ENCODE measurements around the gene ABL1.

ABL1 gene

GRCh38 chr9:130921989-130922892 is 87.2 kb downstream of the ABL1 start:
- DNase-seq, result no peak
- H3K4me3 ChIP-seq (ENCODE audit: low read length), result no peak overlapping the region
- peaks cover 100% of the 10 kb centered on the region for H3K27me3 ChIP-seq (replicated peaks; ENCODE audit: insufficient read depth, low read length)
- no peak overlapping the region for H3K27ac ChIP-seq (ENCODE audit: low read length)
- no peaks in the 10 kb centered on the region for H3F3A ChIP-seq (ENCODE audit: insufficient read depth, low read length)
- no peak overlapping the region for H3K4me2 ChIP-seq (ENCODE audit: low read depth, low read length)
- H3K9ac ChIP-seq (ENCODE audit: low read length), result no peak overlapping the region
- no peaks in the 10 kb centered on the region for H3K9me3 ChIP-seq (replicated peaks; ENCODE audit: insufficient read depth, low read length)
- H4K20me1 ChIP-seq (ENCODE audit: insufficient read depth, low read length), result no peaks in the 10 kb centered on the region
- no peaks in the 10 kb centered on the region for H3K9me2 ChIP-seq (replicated peaks; ENCODE audit: insufficient read depth, low read length)
- no peaks in the 10 kb centered on the region for H3K4me1 ChIP-seq (ENCODE audit: low read length)
- H2AFZ ChIP-seq (ENCODE audit: low read length), result no peak overlapping the region
- TF ChIP-seq EZH2 (optimal IDR thresholded peaks at IDR 0.05; ENCODE audit: low read depth, low read length) (no peak), CTCF (IDR thresholded peaks at IDR 0.05; ENCODE audit: low read length) (no peak), EZH2phosphoT487 (IDR thresholded peaks at IDR 0.05; ENCODE audit: low read length) (no peak)
- no peaks in the 10 kb centered on the region for H3K36me3 ChIP-seq (replicated peaks; ENCODE audit: insufficient read depth, low read length)
- no peaks in the 10 kb centered on the region for H3K79me2 ChIP-seq (ENCODE audit: low read length)

- Histone ChIP-seq H3K27ac (ENCODE audit: low read length) (no peak overlapping the region), H3K4me3 (ENCODE audit: low read length) (no peak overlapping the region), H3K9me3 (replicated peaks; ENCODE audit: insufficient read depth, low read length) (no peaks in the 10 kb centered on the region), H2AFZ (ENCODE audit: low read length) (no peak overlapping the region), H3K9ac (ENCODE audit: low read length) (no peak overlapping the region), H3K27me3 (replicated peaks; ENCODE audit: insufficient read depth, low read length) (peaks cover 99% of the 10 kb centered on the region), H3F3A (ENCODE audit: insufficient read depth, low read length) (no peaks in the 10 kb centered on the region), H3K9me2 (replicated peaks; ENCODE audit: insufficient read depth, low read length) (no peaks in the 10 kb centered on the region), H3K36me3 (replicated peaks; ENCODE audit: insufficient read depth, low read length) (no peaks in the 10 kb centered on the region), H3K4me1 (ENCODE audit: low read length) (no peaks in the 10 kb centered on the region), H3K4me2 (ENCODE audit: low read depth, low read length) (no peak overlapping the region), H3K79me2 (ENCODE audit: low read length) (no peaks in the 10 kb centered on the region), H4K20me1 (ENCODE audit: insufficient read depth, low read length) (no peaks in the 10 kb centered on the region)
- no peak for DNase-seq
- TF ChIP-seq EZH2 (optimal IDR thresholded peaks at IDR 0.05; ENCODE audit: low read depth, low read length), result no peak
- no peak for TF ChIP-seq CTCF (IDR thresholded peaks at IDR 0.05; ENCODE audit: low read length)
- no peak for TF ChIP-seq EZH2phosphoT487 (IDR thresholded peaks at IDR 0.05; ENCODE audit: low read length)
Measured at GRCh38 chr9:130922893-130923610, 88.0 kb downstream of the ABL1 start.

DNA sequence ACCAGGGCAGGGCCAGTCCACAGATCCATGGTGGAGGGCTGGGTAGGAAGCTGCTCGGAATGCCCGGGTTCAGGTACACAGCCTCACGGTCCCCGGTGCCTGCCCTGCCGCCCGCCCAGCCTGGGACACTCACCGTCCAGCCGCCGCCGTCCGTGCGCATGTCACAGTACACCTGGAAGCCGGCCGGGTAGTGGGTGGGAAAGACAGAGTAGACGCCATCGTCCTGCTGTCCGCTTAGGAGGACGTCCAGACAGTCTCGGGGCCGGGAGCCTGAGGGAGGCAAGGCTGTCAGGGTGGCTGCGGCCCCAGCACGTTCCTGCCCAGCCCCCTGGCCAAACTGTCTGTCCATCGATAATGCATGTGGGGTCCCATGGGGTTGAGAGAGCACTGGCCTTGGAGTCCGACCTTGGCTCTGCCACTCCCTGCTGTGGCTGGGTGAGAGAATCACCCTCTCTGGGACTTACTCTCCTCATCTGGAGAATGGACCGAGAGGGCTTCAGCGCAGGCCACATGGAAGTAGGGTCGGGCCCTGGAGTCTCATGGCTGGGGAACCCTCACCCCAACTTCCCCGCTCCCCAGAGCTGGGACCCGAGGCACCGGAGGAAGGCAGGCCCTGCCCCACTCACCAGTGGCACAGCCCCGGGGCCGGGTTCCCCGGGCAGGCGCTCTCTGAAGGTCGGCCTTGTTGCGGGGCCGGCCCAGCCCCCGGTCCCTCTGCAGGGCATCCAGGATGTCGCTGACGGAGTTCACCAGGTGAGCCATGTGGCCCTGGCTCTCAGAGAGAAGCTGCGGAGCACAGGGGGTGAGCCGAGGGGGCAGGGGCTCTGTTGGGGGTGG is 88.8 kb downstream of the ABL1 start:
- Histone ChIP-seq H3K9me3 (replicated peaks; ENCODE audit: insufficient read depth, low read length) (no peaks in the 10 kb centered on the region), H3K4me2 (ENCODE audit: low read depth, low read length) (no peak overlapping the region), H3F3A (ENCODE audit: insufficient read depth, low read length) (no peaks in the 10 kb centered on the region), H3K27ac (ENCODE audit: low read length) (no peak overlapping the region), H3K9ac (ENCODE audit: low read length) (no peak overlapping the region), H2AFZ (ENCODE audit: low read length) (no peak overlapping the region), H3K4me1 (ENCODE audit: low read length) (no peaks in the 10 kb centered on the region), H3K79me2 (ENCODE audit: low read length) (no peaks in the 10 kb centered on the region), H3K4me3 (ENCODE audit: low read length) (no peak overlapping the region), H3K27me3 (replicated peaks; ENCODE audit: insufficient read depth, low read length) (peaks cover 99% of the 10 kb centered on the region), H3K36me3 (replicated peaks; ENCODE audit: insufficient read depth, low read length) (no peaks in the 10 kb centered on the region), H4K20me1 (ENCODE audit: insufficient read depth, low read length) (no peaks in the 10 kb centered on the region), H3K9me2 (replicated peaks; ENCODE audit: insufficient read depth, low read length) (no peaks in the 10 kb centered on the region)
- DNase-seq, result no peak
- TF ChIP-seq EZH2phosphoT487 (IDR thresholded peaks at IDR 0.05; ENCODE audit: low read length) (no peak), CTCF (IDR thresholded peaks at IDR 0.05; ENCODE audit: low read length) (no peak), EZH2 (optimal IDR thresholded peaks at IDR 0.05; ENCODE audit: low read depth, low read length) (no peak)
